ENCODE results near the gene PTPN3.

PTPN3 gene

GRCh38 chr9:109475526-109475925 is 22.6 kb downstream of the PTPN3 start:
- no peak for DNase-seq (ENCODE audit: low spot score)

GRCh38 chr9:109474944-109475343 is 23.2 kb downstream of the PTPN3 start:
- no peak for DNase-seq (ENCODE audit: low spot score)

- no peak for DNase-seq (ENCODE audit: low spot score)
Measured at GRCh38 chr9:109474170-109474569, 23.9 kb downstream of the PTPN3 start.

GRCh38 chr9:109473329-109473728 is 24.8 kb downstream of the PTPN3 start:
- DNase-seq (ENCODE audit: low spot score): no peak

- no peak for DNase-seq (ENCODE audit: low spot score)
Measured at GRCh38 chr9:109471475-109472393, 26.4 kb downstream of the PTPN3 start.

GRCh38 chr9:109469646-109470358 is 28.3 kb downstream of the PTPN3 start:
- peak; percentile 74 for DNase-seq (ENCODE audit: low spot score)

GRCh38 chr9:109468927-109469326 is 29.2 kb downstream of the PTPN3 start:
- DNase-seq (ENCODE audit: low spot score): no peak

- peak; percentile 75 for DNase-seq (ENCODE audit: low spot score)
Measured at GRCh38 chr9:109467936-109468335, 30.2 kb downstream of the PTPN3 start.

- DNase-seq (ENCODE audit: low spot score): no peak
Measured at GRCh38 chr9:109466623-109467590, 31.2 kb downstream of the PTPN3 start.

GRCh38 chr9:109463924-109464625 is 34.0 kb downstream of the PTPN3 start:
- DNase-seq (ENCODE audit: low spot score): no peak

- no peak for DNase-seq (ENCODE audit: low spot score)
Measured at GRCh38 chr9:109460576-109460975, 37.5 kb downstream of the PTPN3 start.

- DNase-seq (ENCODE audit: low spot score): no peak
Measured at GRCh38 chr9:109459423-109459822, 38.7 kb downstream of the PTPN3 start.

GRCh38 chr9:109458453-109459211 is 39.5 kb downstream of the PTPN3 start:
- no peak for DNase-seq (ENCODE audit: low spot score)

GRCh38 chr9:109456811-109457210 is 41.3 kb downstream of the PTPN3 start:
- no peak for DNase-seq (ENCODE audit: low spot score)

GRCh38 chr9:109455861-109456260 is 42.2 kb downstream of the PTPN3 start:
- no peak for DNase-seq (ENCODE audit: low spot score)

GRCh38 chr9:109455391-109455790 is 42.7 kb downstream of the PTPN3 start:
- no peak for DNase-seq (ENCODE audit: low spot score)

- no peak for DNase-seq (ENCODE audit: low spot score)
Measured at GRCh38 chr9:109454601-109455155, 43.4 kb downstream of the PTPN3 start.

GRCh38 chr9:109454041-109454440 is 44.1 kb downstream of the PTPN3 start:
- no peak for DNase-seq (ENCODE audit: low spot score)

- no peak for DNase-seq (ENCODE audit: low spot score)
Measured at GRCh38 chr9:109453210-109453842, 44.8 kb downstream of the PTPN3 start.

GRCh38 chr9:109452761-109453160 is 45.3 kb downstream of the PTPN3 start:
- no peak for DNase-seq (ENCODE audit: low spot score)
